Heart right ventricle (tissue), 16 donors: ENCODE results near the gene PKN3. TPM values are rescaled to one million over a fixed set of nuclear protein-coding genes. Genes with fewer than 3 reads are reported as not detected.
A peak's percentile ranks its signal among the peaks of the same experiment; 100 is the strongest.

Source experiments
- ATAC-seq, 8 donors: fragments of 200-7000 bp; cut with Tn5 transposase; one replicate each; pipeline ENCODE4 v1.9.1; 2020; ENCODE audit warnings: mild to moderate bottlenecking in 8 of 8, moderate library complexity in 8 of 8, moderate number of reproducible peaks in 1 of 8
- DNase-seq, 2 donors: peaks; one replicate each; pipeline ENCODE4 v3.0.0-alpha.2; 2020
- H3K27ac ChIP-seq, 10 donors: fragments of 200-600 bp; sonication (generic) in 2 of 10; one replicate each; pipeline versions ENCODE4 v1.5.0 to v1.8.0; 2020 to 2022; ENCODE audit warnings: mild to moderate bottlenecking in 3 of 10
- H3K27me3 ChIP-seq, 7 donors: fragments of 200-600 bp; one replicate each; pipeline ENCODE4 v1.8.0; 2021 to 2022; ENCODE audit warnings: mild to moderate bottlenecking in 2 of 7
- H3K36me3 ChIP-seq, 9 donors: fragments of 200-600 bp; sonication (generic) in 1 of 9; one replicate each; pipeline versions ENCODE4 v1.5.0 to v1.8.0; 2020 to 2022; ENCODE audit warnings: mild to moderate bottlenecking in 2 of 9
- H3K4me1 ChIP-seq, 9 donors: fragments of 200-600 bp; sonication (generic) in 1 of 9; one replicate each; pipeline versions ENCODE4 v1.5.0 to v1.8.0; 2020 to 2022; ENCODE audit warnings: mild to moderate bottlenecking in 4 of 9
- H3K4me3 ChIP-seq, 10 donors: fragments of 200-600 bp; sonication (generic) in 2 of 10; one replicate each; pipeline versions ENCODE4 v1.5.0 to v1.8.0; 2020 to 2022; ENCODE audit warnings: mild to moderate bottlenecking in 7 of 10, moderate library complexity in 2 of 10
- H3K9me3 ChIP-seq, 11 donors: fragments of 200-600 bp in 10 of 11; sonication (generic) in 2 of 11; one replicate each; pipeline versions ENCODE4 v1.5.0 to v1.8.0; 2013 to 2022; ENCODE audit warnings: mild to moderate bottlenecking in 2 of 11, control low read depth in 1 of 11, moderate library complexity in 1 of 11
- WGBS, 2 donors: extraction: QIAGEN DNeasy Blood & Tissue Kit; methylation state at CpG; one replicate each; pipeline ENCODE4 v1.1.7; 2013; ENCODE audit warnings: inconsistent platforms in 1 of 2; 5-methylcytosine and 5-hydroxymethylcytosine counted together
- intact Hi-C, 10 donors: fragments of 100-400 bp; cut with DNase I; formaldehyde crosslinking; loops; one replicate each; pipeline versions ENCODE4 v1.11.1 to v1.14.2; 2022
- polyA plus RNA-seq, 2 donors: library from polyadenylated mRNA; stranded (reverse); fragments of 200-250 nt; gene quantifications; one replicate each; pipeline ENCODE4 v1.2.3, GENCODE V29; 2013
- total RNA-seq, 10 donors: library from RNA; stranded (reverse); fragmentation: NEBNext Ultra II Directional in 3 of 10; extraction: Animal tissue kit (Norgen Biotek cat#: 25700) in 3 of 10; gene quantifications; one replicate each; pipeline versions ENCODE4 v1.2.1 to v1.2.4, GENCODE V29; 2021 to 2023
- TF ChIP-seq, protein P1 (sequence below), 9 donors: fragments of 200-600 bp; sonication (generic) in 2 of 9; IDR thresholded peaks; one replicate each; pipeline versions ENCODE4 v1.5.0 to v1.8.0; 2021 to 2022; ENCODE audit warnings: antibody characterized with exemption in 9 of 9, mild to moderate bottlenecking in 5 of 9, moderate library complexity in 1 of 9
- donor health status: Arrhythmogenic right ventricular cardiomyopathy.
- donor health status: ischemic (EF 13 %, LVEDD 7.1; RV severe dilation, severe dysfunction).
- donor health status: healthy with polysubstance abuse.
- donor health status: DM: no; HTN: yes; CAD: no.
- donor health status: DM: no; HTN: no; CAD: no.
- donor health status: ischemic (EF 25% LVEDD 6.9; RV normal size, moderate dysfunction).
- donor health status: ischemic (EF 25% LVEDD 5.7; RV mildly dilated, moderate dysfunction).
- donor health status: healthy.
- donor health status: DM: yes; HTN: yes; CAD: no.
- donor health status: Ischemic cardiomyopathy.
- donor health status: ischemic (EF 35%, LVEDD 5.7; RV mildly dilated, moderate dysfunction).
- donor health status: nonischemic (EF 11% LVEDD 7.7; RV severe dilation, severe dysfunction).
- donor health status: DM: yes; HTN: yes; CAD: no.
- donor health status: PGD.
- donor health status: ischemic (EF 29% LVEDD 5.4; RV normal size, mild dysfunction).
- donor health status: nonischemic (EF 23%, LVEDD 6.1; RV moderate dilation, normal function).

Gene PKN3
- total and polyA plus RNA-seq, 12 donors: 3.7 to 12.7 (median 5.2) TPM

DNA sequence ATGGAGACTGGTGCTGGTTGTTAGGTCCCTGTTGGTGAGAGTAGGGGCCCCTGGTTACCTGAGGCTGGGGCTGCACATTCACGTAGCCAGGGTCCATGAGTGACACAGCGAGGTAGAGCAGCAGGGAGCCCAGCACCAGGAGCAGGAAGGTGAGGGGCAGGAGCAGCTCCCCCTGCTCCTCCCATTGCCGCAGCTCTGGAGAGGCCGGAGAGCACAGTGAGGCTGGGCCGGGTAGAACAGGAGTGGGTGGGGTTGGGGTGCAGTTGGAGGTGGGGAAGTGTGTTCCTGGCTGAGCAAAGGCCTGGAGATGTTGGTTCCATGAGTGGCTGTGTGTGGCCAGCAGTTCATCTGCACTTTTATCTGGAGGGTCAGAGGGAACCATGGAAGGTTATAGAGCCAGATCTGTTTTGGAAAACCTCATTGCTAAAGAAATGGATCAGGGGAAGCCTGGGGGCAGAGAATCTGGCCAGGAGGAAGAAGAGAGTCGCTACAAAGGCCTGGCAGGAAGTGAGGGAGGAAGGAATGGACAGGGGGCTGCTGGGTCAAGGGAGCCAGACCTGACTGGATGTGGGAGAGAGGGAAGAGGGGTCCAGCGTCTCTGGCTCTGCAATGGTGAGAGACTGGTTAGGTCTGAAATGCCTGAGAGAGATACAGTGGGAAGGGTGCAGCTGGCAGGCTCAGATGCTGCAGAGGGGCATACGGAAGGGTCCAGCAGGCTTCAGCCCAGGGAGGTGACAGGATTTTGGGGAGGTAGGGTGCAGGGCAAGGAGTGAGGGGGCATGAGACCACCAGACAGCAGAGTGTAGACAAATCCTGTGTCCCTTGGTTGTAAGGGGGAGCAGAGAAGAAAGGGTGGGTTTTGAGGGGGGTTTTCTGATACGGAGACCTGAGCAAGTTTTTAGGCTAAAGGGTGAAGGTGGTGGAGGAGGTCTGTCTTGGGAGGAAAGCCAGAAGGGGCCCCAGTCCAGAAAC, 20.4 kb downstream of the PKN3 start:
- Histone ChIP-seq H3K36me3 (peaks cover 0 to 27% (median 0%) of the 10 kb centered on the region in 9 donors), H3K9me3 (no peaks in the 10 kb centered on the region), H3K4me3 (no peak overlapping the region), H3K4me1 (peaks cover 0 to 25% (median 9%) of the 10 kb centered on the region in 9 donors), H3K27me3 (no peaks in the 10 kb centered on the region), H3K27ac (peak overlapping the region in 4 of 10 donors; percentile 23 to 86 (median 40))
- no peak for ATAC-seq
- no peak for DNase-seq
- TF ChIP-seq, protein P1, sequence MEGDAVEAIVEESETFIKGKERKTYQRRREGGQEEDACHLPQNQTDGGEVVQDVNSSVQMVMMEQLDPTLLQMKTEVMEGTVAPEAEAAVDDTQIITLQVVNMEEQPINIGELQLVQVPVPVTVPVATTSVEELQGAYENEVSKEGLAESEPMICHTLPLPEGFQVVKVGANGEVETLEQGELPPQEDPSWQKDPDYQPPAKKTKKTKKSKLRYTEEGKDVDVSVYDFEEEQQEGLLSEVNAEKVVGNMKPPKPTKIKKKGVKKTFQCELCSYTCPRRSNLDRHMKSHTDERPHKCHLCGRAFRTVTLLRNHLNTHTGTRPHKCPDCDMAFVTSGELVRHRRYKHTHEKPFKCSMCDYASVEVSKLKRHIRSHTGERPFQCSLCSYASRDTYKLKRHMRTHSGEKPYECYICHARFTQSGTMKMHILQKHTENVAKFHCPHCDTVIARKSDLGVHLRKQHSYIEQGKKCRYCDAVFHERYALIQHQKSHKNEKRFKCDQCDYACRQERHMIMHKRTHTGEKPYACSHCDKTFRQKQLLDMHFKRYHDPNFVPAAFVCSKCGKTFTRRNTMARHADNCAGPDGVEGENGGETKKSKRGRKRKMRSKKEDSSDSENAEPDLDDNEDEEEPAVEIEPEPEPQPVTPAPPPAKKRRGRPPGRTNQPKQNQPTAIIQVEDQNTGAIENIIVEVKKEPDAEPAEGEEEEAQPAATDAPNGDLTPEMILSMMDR (IDR thresholded peaks at IDR 0.05): no peak
- intact Hi-C loops: loop anchor here in 1 of 10 donors (2.0 kb wide), 1 partner anchor 16 kb away; no protein-coding TSS in a partner anchor
- WGBS, 2 donors: 57 to 60% methylated on average over 9 of the region's 9 CpGs

GRCh38 chr9:128723352-128723865, 21.1 kb downstream of the PKN3 start:
- peaks cover 0 to 25% (median 0%) of the 10 kb centered on the region in 9 donors for H3K36me3 ChIP-seq
- ATAC-seq: no peak

GRCh38 chr9:128723866-128724743, 21.8 kb downstream of the PKN3 start, which contains the start of gene ZDHHC12:
ZDHHC12 (minus strand) TSS chr9:128724127; CDS start chr9:128724093, 34 bp downstream.
- intact Hi-C loops: loop anchor here in 2 of 10 donors (2.0 kb wide), 2 partner anchors 17 to 21 kb away; partner anchors contain the start of gene PKN3 (in 1 of the 2)
- Histone ChIP-seq H3K4me1 (peaks cover 0 to 25% (median 9%) of the 10 kb centered on the region in 9 donors), H3K4me3 (peak within 1 kb of the TSS; percentile 27 to 81 (median 69)), H3K27me3 (no peaks in the 10 kb centered on the region), H3K9me3 (no peaks in the 10 kb centered on the region), H3K36me3 (peaks cover 0 to 25% (median 0%) of the 10 kb centered on the region in 9 donors), H3K27ac (peak within 1 kb of the TSS in 9 of 10 donors; percentile 49 to 86 (median 71))
- ATAC-seq (peak; percentile 92 to 95 (median 93)), DNase-seq (peak; percentile 94 to 95)
- WGBS, 2 donors: 2% methylated on average over 56 to 68 of the region's 68 CpGs
- TF ChIP-seq, protein P1 (IDR thresholded peaks at IDR 0.05): no peak

More at GRCh38 chr9:128723352-128723865, 21.1 kb downstream of the PKN3 start:
- Histone ChIP-seq H3K9me3 (no peaks in the 10 kb centered on the region), H3K27me3 (no peaks in the 10 kb centered on the region), H3K4me3 (peak overlapping the region; percentile 27 to 81 (median 69)), H3K4me1 (peaks cover 0 to 25% (median 9%) of the 10 kb centered on the region in 9 donors), H3K27ac (peak overlapping the region in 9 of 10 donors; percentile 49 to 86 (median 71))
- TF ChIP-seq, protein P1 (IDR thresholded peaks at IDR 0.05): no peak
- WGBS, 2 donors: 47 to 52% methylated on average over 7 of the region's 7 CpGs
- intact Hi-C loops: loop anchor here in 1 of 10 donors (2.0 kb wide), 1 partner anchor 17 kb away; no protein-coding TSS in a partner anchor
- no peak for DNase-seq
